RPMI7951 (cell line): ENCODE measurements around the gene BSCL2. TPM values are rescaled to one million over a fixed set of nuclear protein-coding genes. Genes with fewer than 3 reads are reported as not detected.
"Not testable (repeated sequence)": the region's sequence is repeated elsewhere in the genome, so short reads cannot be mapped to it uniquely, and the experiment has no call there.

Experiments used
- DNase-seq: peaks from one replicate; pipeline ENCODE4 v3.0.0-alpha.2; 2012; ENCODE audit warnings: low read depth
- total RNA-seq: library from RNA; depleted of rRNA; stranded (reverse); fragments of >200 nt; shearing (Covaris generic); gene quantifications from 2 replicates; pipeline ENCODE4 v1.2.3, GENCODE V29; 2014

BSCL2 gene
- total RNA-seq, 1 experiment from 2014 or later = 71.0 TPM

DNA sequence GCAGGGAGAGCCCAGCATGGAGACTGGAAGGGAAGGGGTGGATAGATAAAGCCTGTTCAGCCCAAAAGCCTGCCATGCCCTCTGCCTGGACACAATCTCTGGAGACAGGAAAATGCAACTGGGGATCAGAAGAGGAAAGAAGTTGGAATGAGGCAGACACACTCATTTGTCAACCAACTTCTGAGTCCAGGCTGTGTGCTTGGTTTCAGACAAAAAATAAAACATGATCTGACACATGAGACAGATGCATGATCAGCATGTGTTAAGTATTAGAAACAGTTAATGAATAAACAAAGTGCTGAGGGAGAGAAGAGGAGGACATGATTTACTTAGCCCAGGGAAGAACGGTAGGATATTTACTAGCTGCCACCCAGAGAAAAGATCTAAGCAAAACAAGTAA is 18.7 kb downstream of the BSCL2 start:
- no peak for DNase-seq

DNA sequence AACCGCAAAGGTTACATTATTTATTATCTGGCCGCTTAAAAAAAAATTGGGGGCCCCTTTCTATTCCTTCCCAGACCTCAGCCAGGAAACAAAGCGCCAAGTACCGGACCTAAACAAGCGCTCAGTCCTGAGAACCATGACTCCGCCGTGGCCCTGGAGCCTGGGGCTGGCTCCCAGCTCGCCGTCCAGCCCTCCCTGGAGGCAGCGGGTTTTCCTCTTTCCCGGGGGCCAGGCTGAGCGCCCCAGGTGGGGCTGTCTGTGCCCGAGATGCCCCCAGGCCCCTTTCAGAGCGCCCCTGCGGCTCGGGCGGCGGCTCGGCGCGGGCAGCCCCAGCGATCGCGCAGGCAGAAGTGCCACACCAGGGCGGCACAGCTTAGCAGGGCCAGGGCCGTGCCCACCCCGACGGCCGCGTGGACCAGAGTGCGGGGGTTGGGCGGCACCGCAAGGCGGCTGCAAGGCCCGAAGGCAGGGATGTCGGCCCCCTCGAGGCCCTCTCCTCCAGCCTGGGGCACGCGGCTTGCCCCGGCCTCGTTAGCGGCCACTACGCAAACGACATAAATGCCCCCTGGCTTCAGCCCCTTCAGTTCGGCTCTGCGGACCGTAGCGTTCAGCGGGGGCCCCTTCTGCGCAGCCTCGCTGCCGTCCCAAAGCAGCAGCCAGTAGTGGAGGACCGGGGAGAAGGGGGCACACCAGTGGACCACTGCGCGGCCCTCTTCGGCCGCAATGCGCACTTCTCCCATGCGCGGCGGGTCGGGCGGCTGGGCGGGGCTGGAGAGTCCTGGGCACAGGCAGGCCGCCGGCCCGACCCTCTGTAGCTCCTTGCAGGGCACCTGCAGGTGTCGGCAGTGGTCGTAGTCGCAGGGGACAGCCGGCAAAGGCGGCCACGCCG is 19.5 kb downstream of the BSCL2 start:
- no peak for DNase-seq

DNA sequence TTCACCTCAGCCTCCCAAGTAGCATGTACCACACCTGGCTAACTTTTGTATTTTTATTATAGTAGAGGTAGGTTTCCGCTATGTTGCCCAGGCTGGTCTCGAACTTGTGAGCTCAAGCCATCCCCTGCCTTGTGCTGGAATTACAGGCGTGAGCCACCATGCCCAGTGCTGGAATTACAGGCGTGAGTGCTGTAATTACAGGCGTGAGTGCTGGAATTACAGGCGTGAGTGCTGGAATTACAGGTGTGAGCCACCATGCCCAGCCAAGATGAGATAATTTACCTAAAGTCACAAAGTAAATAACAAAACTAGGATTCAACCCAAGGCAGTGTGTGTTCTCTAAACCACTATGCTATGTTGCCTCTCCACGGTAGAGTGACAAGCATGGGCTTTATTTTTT is 24.7 kb downstream of the BSCL2 start:
- DNase-seq = no peak

DNA sequence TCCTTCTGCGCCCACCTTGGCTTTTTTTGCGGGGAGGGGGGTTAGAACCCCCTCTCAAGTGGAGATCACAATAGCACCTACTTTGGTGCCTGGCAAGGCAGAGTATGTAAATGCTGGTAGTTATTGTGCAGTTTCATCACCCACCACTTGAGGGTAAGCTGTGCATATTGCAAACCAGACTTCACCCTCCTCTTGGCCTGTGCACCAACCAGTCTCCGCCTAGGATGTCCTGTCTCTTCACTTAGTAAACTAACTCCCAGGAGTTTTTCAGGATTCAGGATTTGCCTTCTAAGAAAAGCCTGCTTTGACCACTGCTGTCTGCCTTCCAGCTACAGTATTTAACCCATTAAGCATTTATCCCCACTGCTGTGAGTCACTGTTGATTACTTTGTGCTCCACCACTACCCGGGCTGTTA is 26.4 kb downstream of the BSCL2 start:
- peak; percentile 84 for DNase-seq

DNA sequence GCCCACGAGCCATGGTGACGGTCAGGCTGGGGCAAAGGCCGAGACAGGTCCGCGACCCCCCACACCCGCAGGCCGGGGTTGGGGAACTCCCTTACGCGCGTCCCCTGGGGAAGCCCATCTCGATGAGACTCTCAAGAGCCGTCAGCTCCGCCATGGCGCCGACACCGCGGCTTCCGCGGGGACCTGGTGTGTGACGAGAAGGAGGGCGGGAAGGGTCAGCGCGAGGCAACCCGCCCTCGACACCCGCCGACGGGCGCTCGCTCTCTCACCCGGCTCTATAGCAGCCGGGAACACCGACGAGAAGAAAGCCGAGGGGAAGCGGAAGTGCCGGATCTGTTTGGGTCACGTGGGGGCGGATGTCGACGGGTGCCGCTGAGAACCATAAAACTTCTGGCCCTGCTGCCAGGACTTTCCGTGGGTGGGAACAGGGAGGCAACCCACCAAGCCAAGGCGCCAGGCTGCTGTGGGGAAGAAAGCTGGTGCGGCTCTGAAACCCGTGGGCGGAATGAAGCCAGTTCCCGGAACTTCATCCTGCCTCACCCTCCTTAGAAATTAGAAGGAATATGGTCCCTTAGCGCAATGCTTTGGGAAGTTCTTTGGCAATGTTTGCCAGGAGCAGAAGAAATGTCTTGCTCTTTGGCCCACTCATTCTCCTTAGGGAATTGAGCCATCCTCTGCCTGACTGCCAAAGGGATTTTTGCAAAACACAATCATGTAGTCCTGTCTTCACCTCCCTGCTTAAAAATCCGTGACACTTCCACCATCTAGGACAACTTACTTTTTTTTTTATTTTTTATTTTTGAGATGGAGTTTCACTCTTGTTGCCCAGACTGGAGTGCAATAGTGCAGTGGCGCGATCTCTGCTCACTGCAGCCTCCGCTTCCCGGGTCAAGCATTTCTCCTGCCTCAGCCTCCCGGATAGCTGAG is 28.2 kb downstream of the BSCL2 start, which contains the start of gene UBXN1:
Gene UBXN1 (minus strand): TSS at position 304 of the 927 bp plus-strand sequence. CDS start 150 bp downstream, at position 154.
- DNase-seq = peak; percentile 89

DNA sequence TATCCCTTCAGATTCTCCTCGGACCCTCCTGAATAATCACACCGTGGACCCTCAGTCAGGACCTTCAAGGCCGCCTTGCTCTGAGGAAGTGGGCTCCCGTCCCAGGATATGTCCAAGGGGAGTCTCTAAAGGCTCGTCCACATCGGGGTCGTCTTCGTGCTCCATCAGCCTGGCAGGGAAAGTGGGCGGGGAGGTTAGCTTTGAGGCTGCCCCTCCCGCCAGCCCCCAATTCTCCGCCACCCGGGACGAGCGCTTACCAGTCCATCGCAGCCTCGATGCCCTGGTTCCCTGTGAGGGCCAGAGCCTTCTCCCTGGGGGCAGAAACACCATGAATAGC is 28.8 kb downstream of the BSCL2 start:
- no peak for DNase-seq

DNA sequence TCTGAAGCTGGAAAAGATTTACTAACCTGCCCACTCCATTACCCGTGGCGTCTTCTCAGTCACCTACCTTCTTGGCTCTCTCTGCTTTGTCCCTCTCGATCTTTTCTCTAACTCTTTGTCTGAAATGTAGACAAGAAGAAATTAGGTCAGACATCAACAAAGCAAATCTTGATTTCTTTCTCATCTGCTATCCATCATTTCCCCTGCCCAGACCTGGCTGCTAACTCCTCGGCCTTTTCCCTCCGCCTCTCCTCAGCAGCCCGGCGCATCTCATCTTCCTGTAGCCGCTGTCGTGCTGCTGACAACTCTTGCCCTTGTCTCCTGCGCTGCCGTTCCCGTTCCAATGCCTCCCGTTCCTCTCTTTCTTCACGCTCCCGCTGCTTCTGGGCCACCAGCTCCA is 29.5 kb downstream of the BSCL2 start:
- DNase-seq = no peak

DNA sequence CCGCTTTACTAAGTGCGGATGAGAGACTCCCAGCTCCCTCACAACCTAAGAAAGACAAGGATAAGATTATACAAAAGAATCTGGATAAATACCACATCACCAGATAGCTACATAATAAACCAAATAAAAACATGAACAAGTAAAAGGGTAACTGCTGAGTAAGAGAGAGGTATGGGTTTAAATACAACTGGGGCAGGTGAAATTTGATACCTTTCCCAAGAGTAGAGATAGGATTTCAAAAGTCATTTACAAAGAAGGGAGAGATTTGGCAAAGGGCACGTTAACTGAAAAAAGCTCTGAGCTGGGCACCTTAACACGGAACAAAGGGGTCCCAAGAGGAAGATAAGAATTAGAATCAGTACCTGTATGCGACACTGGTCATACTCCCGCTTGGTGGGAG is 30.1 kb downstream of the BSCL2 start:
- no peak for DNase-seq

DNA sequence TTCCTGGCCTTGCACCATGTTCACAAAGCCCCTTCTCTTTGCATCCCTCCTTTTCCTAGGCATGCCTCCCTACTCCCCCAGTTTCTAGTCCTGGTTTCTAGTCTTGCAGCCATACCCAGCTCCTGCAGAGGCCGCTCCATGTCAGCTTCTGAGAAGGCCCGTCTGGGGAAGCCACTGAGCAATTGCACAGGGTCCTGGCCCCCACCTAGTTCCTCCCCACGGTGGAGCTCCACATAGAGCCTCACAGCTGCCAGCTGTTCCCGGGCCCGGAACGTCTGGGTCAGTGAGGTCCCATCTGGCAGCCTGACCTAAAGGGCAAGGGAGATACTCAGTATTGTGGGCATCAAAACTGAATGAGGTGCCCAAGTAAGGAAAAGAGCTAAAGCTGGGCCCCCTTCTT is 30.5 kb downstream of the BSCL2 start:
- no peak for DNase-seq

DNA sequence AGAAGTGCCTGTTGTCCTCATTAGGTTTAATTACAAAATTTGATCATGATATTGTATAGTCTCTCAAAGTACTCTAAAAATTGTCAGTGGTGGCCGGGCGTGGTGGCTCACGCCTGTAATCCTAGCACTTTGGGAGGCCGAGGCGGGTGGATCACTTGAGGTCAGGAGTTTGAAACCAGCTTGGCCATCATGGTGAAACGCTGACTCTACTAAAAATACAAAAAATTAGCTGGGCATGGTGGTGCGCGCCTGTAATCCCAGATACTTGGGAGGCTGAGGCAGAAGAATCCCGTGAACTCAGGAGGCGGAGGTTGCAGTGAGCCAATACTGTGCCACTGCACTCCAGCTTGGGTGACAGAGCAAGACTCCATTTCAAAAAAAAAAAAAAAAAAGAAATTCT is 31.8 kb downstream of the BSCL2 start:
- not testable (repeated sequence) for DNase-seq

DNA sequence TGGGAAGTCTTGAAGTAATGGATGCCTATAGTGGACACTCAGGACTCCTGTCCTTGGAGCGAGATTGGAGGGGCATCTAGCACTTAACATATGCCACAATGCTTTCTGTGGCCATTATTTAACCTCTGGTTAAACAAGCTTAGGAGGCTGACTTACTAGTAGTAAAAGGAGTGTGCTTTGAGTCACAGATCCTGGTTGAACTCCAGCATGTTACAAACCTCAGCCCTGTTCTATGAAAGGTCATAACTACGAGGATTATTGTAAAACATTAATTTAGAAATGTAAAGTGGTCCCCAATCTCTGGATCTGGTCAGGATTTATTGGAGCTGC is 34.1 kb downstream of the BSCL2 start:
- no peak for DNase-seq

DNA sequence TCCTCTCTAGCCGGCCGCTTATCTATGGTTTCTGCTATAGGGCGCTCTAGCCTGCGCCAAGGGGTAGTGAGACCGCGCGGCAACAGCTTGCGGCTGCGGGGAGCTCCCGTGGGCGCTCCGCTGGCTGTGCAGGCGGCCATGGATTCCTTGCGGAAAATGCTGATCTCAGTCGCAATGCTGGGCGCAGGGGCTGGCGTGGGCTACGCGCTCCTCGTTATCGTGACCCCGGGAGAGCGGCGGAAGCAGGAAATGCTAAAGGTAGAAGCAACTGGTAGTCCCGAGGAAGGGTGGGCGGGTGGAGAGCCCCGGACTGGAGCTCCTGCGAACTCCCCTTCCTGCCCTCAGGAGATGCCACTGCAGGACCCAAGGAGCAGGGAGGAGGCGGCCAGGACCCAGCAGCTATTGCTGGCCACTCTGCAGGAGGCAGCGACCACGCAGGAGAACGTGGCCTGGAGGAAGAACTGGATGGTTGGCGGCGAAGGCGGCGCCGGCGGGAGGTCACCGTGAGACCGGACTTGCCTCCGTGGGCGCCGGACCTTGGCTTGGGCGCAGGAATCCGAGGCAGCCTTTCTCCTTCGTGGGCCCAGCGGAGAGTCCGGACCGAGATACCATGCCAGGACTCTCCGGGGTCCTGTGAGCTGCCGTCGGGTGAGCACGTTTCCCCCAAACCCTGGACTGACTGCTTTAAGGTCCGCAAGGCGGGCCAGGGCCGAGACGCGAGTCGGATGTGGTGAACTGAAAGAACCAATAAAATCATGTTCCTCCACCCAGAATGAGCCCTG is 35.4 kb downstream of the BSCL2 start, which contains the start of the genes LBHD1 and UQCC3:
Gene LBHD1 (minus strand): TSS at position 660 of the 782 bp plus-strand sequence. CDS start 2,236 bp downstream, outside the sequence.
Gene UQCC3 (plus strand): TSS at position 66 of the 782 bp plus-strand sequence. CDS start 73 bp downstream, at position 139.
- DNase-seq = peak; percentile 90

DNA sequence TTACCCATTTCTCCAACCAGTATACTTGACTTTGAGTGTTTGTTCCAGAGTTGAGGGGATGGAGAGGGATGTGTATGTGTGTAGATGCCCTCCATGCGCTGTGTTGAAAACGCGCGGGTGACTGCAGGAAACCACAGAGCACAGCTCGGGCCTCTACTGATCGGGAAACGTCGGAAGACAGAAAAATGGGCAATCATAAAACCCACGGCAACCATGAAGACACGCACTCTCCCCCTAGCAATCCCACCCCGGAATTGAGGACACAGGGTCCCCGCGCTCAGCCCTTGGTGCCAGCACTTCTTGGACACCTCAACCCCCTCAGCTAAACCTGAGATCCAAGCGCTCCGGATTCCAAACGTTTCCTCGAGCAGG is 36.0 kb downstream of the BSCL2 start:
- DNase-seq = no peak

DNA sequence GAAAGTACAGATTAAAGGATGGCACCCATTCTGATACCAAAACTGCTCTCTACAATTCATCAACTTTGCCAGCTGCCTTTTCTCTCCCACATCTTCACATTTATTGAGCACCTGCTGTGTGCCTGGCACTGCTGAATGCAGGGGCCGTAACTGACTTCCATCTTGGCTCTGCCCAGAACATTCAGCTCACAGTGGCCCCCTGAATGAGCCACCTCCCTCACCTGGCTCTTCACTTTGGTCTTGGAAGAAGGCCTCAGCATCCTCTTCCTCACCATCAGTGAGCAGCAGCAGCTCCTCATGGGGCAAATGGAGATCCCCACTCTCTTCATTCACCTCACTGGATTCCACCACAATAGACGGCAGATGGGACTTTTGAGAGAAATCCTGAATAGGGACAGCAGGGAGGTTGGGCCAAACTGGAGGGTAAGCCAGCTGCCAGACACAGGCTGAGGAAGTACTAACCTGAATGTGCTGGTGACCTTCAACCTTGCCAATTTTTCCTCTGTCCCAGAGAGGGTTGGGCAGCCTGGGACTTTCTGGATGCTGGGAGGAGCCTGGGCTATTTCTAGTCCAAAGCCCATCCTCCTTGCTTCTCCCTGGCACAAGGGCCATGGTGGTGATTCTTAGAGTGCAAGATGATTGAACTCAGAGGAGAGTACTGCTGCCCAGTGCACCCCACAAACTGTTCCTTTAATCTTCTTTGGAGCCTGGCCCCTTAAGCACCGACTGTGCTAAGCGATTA is 37.6 kb downstream of the BSCL2 start:
- no peak for DNase-seq

DNA sequence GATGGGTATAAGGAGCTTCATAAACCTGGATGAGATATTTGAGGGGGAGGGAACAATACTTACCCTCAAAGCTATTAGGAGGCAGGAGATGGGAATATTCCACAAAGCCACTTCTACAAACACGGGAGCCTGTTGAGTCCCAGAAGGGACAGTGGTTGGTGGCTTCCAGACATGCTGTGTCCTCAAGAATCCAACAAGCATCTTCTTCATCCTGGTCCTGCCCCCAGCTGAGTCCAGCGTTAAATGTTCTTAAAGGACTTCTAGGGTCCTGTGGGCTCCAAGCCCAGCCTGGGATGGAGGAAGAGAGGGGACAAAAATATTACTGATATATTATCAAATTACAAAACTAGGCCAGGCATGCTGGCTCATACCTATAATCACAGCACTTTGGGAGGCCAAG is 39.8 kb downstream of the BSCL2 start:
- no peak for DNase-seq

DNA sequence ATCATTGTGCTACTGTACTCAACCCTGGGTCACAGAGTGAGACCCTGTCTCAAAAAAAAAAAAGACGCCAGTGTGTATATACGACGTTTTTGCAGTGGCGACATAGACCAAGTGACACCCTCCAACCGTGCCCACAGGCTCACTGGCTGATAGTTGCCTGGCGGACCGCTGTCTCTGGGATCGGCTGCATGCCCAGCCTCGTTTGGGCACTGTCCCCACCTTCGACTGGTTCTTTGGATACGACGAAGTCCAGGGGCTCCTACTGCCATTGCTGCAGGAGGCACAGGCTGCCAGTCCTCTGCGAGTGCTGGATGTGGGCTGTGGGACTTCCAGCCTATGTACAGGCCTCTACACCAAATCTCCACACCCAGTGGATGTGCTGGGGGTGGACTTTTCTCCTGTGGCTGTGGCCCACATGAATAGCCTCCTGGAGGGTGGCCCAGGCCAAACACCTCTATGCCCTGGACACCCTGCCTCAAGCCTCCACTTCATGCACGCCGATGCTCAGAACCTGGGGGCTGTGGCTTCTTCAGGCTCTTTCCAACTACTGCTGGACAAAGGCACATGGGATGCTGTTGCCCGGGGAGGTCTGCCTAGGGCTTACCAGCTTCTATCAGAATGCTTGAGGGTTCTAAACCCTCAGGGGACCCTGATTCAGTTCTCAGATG is 40.8 kb downstream of the BSCL2 start:
- DNase-seq = no peak

DNA sequence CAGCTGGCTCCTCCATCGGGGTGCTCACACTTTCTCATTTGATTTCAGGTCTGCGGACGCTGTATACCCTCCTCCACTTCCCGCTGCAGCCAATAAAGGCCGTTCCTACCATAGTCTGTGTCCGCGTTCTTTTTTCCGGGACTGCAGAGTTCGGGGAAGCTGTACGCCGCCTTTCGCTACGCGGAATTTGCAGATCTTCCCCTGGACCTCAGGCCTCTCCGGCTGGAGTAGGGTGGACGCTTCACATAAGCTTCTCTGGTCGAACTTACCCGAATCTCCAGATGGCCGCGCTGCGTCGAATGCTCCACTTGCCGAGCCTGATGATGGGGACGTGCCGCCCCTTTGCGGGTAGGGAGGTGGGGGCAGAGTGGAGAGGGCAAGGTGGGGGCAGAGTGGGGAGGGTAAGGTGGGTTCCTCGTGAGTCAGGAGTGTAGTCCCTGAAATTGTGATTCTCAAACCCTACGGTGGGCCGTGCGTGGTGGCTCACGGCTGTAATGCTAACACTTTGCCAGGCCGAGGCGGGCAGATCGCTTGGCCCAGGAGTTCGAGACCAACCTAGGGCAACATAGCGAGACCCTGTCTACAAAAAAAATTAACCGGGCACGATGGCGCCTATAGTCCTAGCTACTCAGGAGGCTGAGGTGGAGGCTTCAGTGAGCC is 41.5 kb downstream of the BSCL2 start:
- DNase-seq = peak; percentile 62

DNA sequence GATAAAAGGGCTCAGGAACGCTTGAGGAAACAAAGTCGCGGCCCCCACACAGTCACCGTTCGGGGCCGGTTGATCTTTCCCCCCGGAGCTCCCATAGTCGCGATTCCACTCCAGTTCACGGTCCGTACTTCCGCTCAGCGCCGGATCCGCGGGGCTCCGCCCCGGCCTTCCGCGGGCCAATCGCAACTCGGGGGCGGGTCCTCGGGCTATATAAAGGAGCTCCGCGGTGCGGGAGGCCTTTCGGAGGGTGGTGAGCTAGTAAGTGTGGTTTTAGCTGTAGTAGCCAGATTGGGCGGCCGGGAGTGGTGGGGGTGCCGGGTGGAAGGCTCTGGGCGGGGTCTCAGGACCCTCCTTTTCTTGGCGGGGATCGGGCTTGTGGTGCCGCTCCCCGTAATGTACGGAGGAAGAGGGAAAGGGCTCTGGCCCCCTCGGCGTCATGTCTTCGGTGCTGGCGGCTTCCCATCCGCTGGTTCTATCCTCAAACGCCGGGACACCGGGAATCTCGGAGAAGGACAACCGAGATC is 42.1 kb downstream of the BSCL2 start, which contains the start of the genes C11orf98 and CSKMT:
Gene C11orf98 (minus strand): TSS at position 136 of the 524 bp plus-strand sequence. CDS start 41 bp downstream, at position 95.
Gene CSKMT (plus strand): TSS at position 238 of the 524 bp plus-strand sequence. CDS start 568 bp downstream, outside the sequence.
- peak; percentile 92 for DNase-seq

DNA sequence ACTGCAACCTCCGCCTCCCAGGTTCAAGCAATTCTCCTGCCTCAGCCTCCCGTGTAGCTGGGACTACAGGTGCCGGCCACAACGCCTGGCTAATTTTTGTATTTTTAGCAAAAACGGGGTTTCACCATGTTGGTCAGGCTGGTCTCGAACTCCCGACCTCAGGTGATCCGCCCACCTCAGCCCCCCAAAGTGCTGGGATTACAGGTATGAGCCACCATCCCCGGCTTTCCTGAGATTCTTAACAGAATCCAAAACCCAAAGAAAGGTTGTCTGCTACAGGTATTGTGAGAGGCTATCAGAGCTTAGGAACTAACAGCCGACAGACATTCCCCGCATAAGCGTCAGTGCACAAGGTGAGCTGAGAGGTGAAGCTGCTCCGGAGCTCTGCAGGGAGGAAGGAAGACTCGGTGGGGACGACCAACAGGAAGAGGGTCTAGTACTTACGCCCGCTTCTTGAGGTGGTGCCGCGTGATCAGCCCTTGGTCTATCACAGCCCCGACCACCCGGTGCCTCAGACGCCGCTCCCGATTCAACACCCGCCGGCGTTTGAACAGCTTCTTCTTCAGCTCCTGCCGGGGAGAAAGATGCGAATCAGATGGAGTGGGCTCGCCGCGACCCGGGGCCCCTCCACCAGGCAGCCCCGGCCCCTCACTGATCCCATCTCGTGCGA is 42.7 kb downstream of the BSCL2 start:
- peak; percentile 52 for DNase-seq
